ENCODE measurements around the gene ATG14.
A peak's percentile ranks its signal among the peaks of the same experiment; 100 is the strongest.
"Not testable (repeated sequence)": the region's sequence is repeated elsewhere in the genome, so short reads cannot be mapped to it uniquely, and the experiment has no call there.

ATG14 gene

DNA sequence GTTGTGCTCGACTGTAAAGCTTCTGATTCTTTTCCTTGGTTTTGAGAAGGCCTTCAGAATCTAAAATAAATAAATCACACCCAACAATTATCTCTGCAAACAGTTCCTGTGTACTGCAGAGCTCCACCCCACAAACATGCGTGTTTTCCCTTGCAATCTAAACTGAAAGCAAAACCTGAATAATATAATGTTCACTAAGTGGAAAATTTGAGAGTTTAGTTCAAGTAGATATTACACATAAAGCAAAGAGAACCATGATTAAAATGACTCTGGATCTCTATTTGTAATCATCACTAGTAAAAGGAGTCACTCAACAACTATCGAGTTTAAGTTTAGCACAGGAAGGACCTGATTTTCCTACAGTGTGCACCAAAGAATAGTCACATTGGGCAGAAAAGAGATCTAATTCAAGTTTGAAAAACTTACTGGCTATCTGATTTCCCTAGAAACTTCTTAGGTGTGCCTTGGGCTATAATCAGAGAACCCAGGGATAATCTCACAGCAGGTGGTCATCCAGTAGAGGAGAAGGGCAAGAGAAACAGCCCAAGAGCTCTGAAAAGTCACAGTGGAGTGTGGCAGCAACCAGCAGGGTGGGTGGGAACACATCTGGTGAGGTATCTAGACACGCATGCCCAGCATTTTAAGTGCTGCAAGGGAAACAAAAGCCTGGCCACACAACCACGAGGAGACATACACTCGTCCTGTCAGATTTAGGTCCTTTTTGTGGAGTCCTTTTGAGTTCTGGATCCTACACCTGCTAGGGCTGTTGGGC lies 25.4 kb downstream of the ATG14 start:
- ATAC-seq (peak; percentile 69), DNase-seq (peak; percentile 24)

DNA sequence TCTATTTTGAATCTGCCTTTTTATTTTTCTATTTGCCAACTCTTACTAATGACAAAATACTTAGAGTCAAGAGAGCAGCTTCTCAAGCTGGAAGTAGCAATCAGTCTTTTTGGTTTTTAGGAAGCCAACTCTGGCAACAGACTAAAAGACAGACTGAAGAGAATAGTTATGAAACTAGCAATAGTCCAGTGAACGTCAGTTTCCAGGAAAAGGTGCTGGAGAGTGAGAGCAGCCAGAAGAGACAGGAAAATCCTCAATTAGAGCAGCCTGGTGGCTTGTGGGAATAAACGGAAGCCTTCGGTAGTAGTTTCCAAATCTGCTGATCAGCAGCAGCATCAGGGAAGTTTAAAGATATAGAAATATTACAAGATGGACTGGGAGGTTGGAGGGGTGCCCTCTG lies 27.1 kb downstream of the ATG14 start:
- DNase-seq (no peak), ATAC-seq (no peak)

GRCh38 chr14:55383541-55384140 lies 28.0 kb downstream of the ATG14 start:
- DNase-seq (no peak), ATAC-seq (no peak)

- DNase-seq, ATAC-seq: not testable (repeated sequence)
Measured at GRCh38 chr14:55383056-55383466, 28.6 kb downstream of the ATG14 start.

DNA sequence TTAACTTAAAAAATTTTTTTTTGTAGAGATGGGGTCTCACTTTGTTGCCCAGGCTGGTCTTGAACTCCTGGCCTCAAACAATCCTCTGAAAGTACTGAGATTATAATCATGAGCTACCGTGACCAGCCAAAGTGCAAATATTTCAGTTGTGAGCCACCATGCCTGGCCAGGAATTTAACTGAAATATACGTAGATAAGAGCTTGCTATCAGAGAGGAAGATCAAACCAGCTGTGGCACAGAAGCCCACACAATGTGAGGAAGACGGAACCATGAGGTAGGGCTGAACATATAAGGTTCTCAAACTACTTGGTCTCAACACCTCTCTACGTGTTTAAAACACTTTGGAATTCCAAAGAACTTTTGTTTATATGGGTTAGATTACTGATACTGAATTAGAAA lies 29.1 kb downstream of the ATG14 start:
- DNase-seq (no peak), ATAC-seq (no peak)

GRCh38 chr14:55381561-55381960 lies 30.1 kb downstream of the ATG14 start:
- no peak for ATAC-seq

GRCh38 chr14:55381040-55381439 lies 30.6 kb downstream of the ATG14 start:
- ATAC-seq = no peak
- DNase-seq = no peak

More at GRCh38 chr14:55381561-55381960, 30.1 kb downstream of the ATG14 start:
- no peak for DNase-seq

DNA sequence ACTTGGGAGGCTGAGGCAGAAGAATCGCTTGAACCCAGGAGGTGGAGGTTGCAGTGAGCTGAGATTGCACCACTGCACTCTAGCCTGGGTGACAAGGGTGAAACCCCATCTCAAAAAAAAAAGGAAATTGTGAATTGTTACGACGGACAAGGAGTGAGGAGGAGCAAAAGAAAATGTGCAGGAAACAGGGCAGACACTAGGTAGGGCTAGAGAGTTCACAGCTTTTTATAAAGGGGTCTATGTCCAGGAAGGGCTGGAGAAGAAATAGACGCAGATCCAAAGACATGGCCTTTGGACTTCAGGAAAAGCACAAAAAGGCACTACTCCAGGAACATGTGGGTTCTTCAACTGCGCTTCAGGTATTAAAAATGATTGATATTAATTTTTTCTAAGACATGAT lies 34.4 kb downstream of the ATG14 start:
- DNase-seq (no peak), ATAC-seq (no peak)

- ATAC-seq (peak; percentile 37), DNase-seq (no peak)
Measured at GRCh38 chr14:55374771-55375170, 36.9 kb downstream of the ATG14 start.

- ATAC-seq = peak; percentile 86
- peak; percentile 26 for DNase-seq
Measured at GRCh38 chr14:55373784-55374705, 37.6 kb downstream of the ATG14 start.

GRCh38 chr14:55372825-55373224 lies 38.8 kb downstream of the ATG14 start:
- DNase-seq (no peak), ATAC-seq (no peak)

DNA sequence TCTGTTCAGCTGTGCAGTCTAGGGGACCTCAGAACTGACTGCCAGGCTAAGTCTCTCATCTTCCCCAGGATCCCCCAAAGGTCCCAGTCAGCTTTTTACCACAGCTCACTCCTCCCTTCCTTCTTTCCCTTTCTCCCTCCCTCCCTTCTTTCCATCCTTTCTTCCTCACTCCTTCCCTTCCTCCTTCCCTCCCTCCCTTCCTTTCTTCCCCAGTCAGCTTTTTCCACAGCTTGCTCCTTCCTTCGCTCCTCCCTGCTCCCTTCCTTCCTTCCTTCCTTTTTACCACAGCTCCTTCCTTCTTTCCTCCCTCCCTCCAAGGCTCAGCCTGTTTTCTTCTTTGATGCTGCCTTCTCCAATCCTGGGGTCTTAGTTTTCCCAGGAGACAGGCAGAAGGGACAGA lies 39.2 kb downstream of the ATG14 start:
- DNase-seq = no peak
- ATAC-seq = no peak

GRCh38 chr14:55370883-55371455 lies 40.7 kb downstream of the ATG14 start:
- ATAC-seq (no peak), DNase-seq (no peak)

DNA sequence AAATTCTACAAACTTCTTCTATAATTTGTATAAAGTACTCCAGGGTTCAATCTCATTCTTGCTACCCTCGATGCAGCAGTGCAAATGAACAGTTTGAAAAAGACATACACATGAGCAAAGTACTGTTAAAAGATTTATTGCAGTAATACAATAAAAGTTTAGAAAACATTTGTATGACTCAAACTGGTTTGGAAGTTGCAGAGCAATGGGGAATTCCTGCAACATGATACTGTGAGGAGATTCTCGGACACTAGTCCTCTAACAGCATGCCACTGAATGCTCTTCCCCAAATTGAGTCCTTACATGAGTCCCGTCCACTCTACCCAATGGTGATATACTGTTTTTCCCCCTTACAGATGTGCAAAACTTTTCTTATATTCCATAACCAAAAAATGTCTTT lies 45.4 kb downstream of the ATG14 start:
- DNase-seq (no peak), ATAC-seq (no peak)

DNA sequence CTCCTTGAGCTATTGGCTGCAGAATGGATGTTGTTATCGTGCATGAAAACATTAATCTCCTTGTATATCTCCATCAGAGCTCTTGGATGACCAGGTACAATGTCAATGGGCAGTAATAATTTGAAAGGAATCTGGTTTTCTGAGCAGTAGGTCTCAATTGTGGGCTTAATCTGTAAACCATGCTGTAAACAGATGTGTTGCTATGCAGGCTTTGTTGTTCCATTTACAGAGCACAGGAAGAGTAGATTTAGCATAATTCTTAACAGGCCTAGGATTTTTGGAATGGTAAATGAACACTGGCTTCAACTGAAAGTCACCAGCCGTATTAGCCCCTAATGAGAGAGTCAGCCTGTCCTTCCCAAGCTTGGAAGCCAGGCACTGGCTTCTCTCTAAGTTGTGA lies 50.4 kb downstream of the ATG14 start:
- DNase-seq (no peak), ATAC-seq (no peak)

DNA sequence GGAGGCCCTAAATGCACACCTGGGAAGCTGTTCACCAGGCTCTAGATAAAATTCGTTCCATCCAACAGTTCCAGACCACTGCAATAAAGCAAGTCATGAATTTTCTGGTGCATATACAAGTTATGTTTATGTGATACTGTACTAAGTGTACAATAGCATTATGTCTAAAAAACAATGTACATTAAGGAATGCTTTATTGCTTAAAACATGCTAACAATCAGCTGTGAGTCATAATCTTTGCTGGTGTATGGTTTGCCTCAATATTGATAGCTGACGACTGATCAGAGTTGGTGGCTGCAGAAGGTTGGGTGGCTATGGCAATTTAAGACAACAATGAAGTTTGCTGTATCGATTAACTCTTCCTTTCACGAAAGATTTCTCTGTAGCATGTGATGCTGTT lies 52.3 kb downstream of the ATG14 start:
- DNase-seq (no peak), ATAC-seq (no peak)

GRCh38 chr14:55356913-55357312 lies 54.7 kb downstream of the ATG14 start:
- no peak for ATAC-seq
- DNase-seq = no peak

GRCh38 chr14:55355922-55356321 lies 55.7 kb downstream of the ATG14 start:
- no peak for ATAC-seq

DNA sequence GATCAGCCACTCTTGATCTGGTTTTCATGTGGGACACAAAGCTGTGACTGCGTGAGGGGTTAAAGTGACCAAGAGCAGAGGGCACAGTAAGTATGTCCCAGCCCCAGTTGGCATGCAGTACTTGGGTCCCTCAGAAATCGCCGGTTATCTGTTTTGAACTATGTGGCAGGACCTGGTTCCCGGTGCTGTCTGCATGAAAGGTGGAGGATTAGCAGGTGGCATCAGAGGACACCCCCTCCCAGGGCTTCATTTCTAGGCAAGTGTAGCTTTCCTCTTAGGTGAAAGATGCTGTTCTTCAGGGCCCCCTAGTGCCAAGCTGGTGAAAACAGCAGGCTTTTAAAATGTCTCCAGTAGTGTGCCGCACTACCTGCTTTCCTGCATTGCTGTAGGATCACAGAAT lies 57.1 kb downstream of the ATG14 start:
- ATAC-seq (peak; percentile 85), DNase-seq (peak; percentile 34)

More at GRCh38 chr14:55355922-55356321, 55.7 kb downstream of the ATG14 start:
- no peak for DNase-seq

DNA sequence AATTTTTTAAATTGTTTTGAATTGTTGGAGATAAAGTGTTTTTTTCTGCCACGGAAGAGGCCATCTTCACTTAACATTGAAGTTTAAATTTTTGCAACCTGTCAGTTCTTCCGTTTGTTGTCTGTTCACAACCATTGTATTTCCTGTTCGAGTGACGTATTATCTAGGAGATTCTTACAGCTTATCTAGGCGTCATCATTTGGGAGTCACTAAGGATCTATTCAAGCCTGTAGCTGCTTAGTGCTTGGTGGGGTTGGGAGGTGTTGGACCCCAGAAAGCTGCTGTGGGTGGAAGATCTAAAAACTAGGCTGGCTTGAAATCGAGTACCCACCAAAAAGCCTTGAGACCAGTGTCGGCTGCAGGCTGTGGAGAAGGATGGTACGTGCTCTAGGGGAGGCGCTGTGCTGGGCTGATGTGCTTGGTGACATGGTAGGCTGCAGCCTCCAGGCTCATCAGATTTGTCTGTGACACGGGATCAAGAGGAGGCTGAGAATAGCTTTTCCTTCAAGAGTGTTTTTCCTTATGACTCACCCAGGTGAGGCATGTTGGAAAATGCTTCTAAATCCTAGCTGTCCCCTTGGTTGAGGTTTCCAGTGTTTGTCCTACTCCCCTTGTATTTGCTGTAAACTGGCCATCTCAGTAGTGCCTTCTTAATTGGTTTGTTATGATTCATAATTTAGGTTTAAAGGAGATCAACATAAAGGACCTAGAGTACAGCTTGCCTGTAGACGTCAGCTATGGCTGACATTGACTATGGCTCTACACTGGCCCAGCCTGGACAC lies 57.8 kb downstream of the ATG14 start:
- DNase-seq (no peak), ATAC-seq (peak; percentile 11)

- ATAC-seq = no peak
- DNase-seq = no peak
Measured at GRCh38 chr14:55352201-55352600, 59.4 kb downstream of the ATG14 start.

DNA sequence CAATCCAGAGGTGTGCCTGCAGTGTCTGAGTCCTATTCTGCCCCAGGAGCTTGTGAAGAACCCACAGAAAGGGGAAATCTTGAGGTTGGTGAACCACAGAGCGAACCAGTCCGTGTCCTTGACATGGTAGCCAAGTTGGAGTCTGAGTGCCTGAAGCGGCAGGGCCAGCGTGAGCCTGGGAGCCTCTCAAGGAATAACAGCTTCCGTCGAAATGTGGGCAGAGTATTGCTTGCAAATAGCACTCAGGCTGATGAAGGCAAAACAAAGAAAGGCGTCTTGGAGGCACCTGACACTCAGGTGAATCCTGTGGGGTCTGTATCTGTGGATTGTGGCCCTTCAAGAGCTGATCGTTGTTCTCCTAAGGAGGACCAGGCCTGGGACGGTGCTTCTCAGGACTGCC lies 60.5 kb downstream of the ATG14 start:
- DNase-seq = no peak
- ATAC-seq = no peak
